HepG2 (cell line): ENCODE data around the gene MCEE. TPM values are rescaled to one million over a fixed set of nuclear protein-coding genes. Genes with fewer than 3 reads are reported as not detected.

Experiments
- ARNT ChIP-seq: fragments of 450-650 bp; IDR thresholded peaks from 2 replicates; pipeline ENCODE4 v1.6.1; 2017
- ASH2L ChIP-seq: fragments of 300-600, 200-600 bp; sonication (generic); IDR thresholded peaks from 2 replicates; pipeline ENCODE4 v1.7.0; 2017; ENCODE audit warnings: low read depth, mild to moderate bottlenecking, moderate library complexity, mixed read lengths, low read length; ENCODE audit not compliant: insufficient read length
- SIX4 ChIP-seq: sonication (generic); formaldehyde crosslinking; IDR thresholded peaks from 2 replicates; pipeline ENCODE4 v1.4.0; 2020; ENCODE audit warnings: missing genetic modification reagents
- SMYD3 ChIP-seq: sonication (generic); formaldehyde crosslinking; IDR thresholded peaks from 2 replicates; pipeline ENCODE4 v1.8.1; 2023; ENCODE audit warnings: mild to moderate bottlenecking, missing genetic modification reagents
- STAG1 ChIP-seq: sonication (generic); formaldehyde crosslinking; IDR thresholded peaks from 2 replicates; pipeline ENCODE4 v1.4.0; 2020; ENCODE audit warnings: missing genetic modification reagents
- U2AF2 ChIP-seq: fragments of 200-400 bp; formaldehyde crosslinking; IDR thresholded peaks from 2 replicates; pipeline ENCODE4 v1.6.1; 2017; ENCODE audit warnings: low read depth, mild to moderate bottlenecking, low read length
- ZMAT3 ChIP-seq: sonication (generic); formaldehyde crosslinking; conservative IDR thresholded peaks from 2 replicates; pipeline ENCODE4 v1.7.0; 2021; ENCODE audit warnings: missing genetic modification reagents
- ZNF451 ChIP-seq: sonication (generic); formaldehyde crosslinking; IDR thresholded peaks from 2 replicates; pipeline ENCODE4 v1.5.0; 2020; ENCODE audit warnings: mild to moderate bottlenecking, missing genetic modification reagents
- ZNF546 ChIP-seq: sonication (generic); formaldehyde crosslinking; conservative IDR thresholded peaks from 2 replicates; pipeline ENCODE4 v1.8.1; 2023; ENCODE audit warnings: mild to moderate bottlenecking, missing genetic modification reagents
- ZNF552 ChIP-seq: sonication (generic); formaldehyde crosslinking; IDR thresholded peaks from 2 replicates; pipeline ENCODE4 v1.9.0; 2022; ENCODE audit warnings: missing genetic modification reagents, mild to moderate bottlenecking, borderline replicate concordance
- ZSCAN29 ChIP-seq: sonication (generic); formaldehyde crosslinking; conservative IDR thresholded peaks from 2 replicates; pipeline ENCODE4 v1.4.0; 2020; ENCODE audit warnings: mild to moderate bottlenecking, missing genetic modification reagents
- polyA plus RNA-seq, 8 experiments: library from polyadenylated mRNA; depleted of rRNA in 3 of 8; stranded (reverse) in 7 of 8; unstranded in 1 of 8; fragments of >200 nt; fragmentation: Illumina TruSeq in 4 of 8; extraction: Trizol in 4 of 8; gene quantifications; 2 replicates each; pipeline versions ENCODE4 v1.2.1 to v1.2.3, GENCODE V29; 2011 to 2016; ENCODE audit warnings: low read depth in 4 of 8, missing spikeins in 1 of 8, mixed read lengths in 1 of 8; ENCODE audit not compliant: insufficient read depth in 1 of 8
- total RNA-seq, 5 experiments: library from RNA; depleted of rRNA; stranded (reverse); fragments of >200 nt; fragmentation: Illumina TruSeq; extraction: Trizol; gene quantifications; 2 replicates each; pipeline ENCODE4 v1.2.3, GENCODE V29; 2016; ENCODE audit warnings: low read depth in 1 of 5
- TF ChIP-seq, protein P1 (sequence below): sonication (generic); formaldehyde crosslinking; IDR thresholded peaks from 2 replicates; pipeline ENCODE4 v1.4.0; 2020; ENCODE audit warnings: missing genetic modification reagents
- TF ChIP-seq, protein P2 (sequence below): sonication (generic); formaldehyde crosslinking; IDR thresholded peaks from 2 replicates; pipeline ENCODE4 v1.4.0; 2020; ENCODE audit warnings: low read depth, missing genetic modification reagents
- TF ChIP-seq, protein P3 (sequence below): sonication (generic); formaldehyde crosslinking; IDR thresholded peaks from 2 replicates; pipeline ENCODE4 v1.5.0; 2020; ENCODE audit warnings: mild to moderate bottlenecking, missing genetic modification reagents, borderline replicate concordance
- TF ChIP-seq, protein P4 (sequence below): sonication (generic); formaldehyde crosslinking; IDR thresholded peaks from 2 replicates; pipeline ENCODE4 v1.5.0; 2020; ENCODE audit warnings: missing genetic modification reagents, mild to moderate bottlenecking, borderline replicate concordance
- TF ChIP-seq, protein P5 (sequence below): sonication (generic); formaldehyde crosslinking; IDR thresholded peaks from 2 replicates; pipeline ENCODE4 v1.4.0; 2020; ENCODE audit warnings: mild to moderate bottlenecking, missing genetic modification reagents

The MCEE gene
- total and polyA plus RNA-seq, 2 of the 13 experiments (the other 11 are each of a cell fraction or from before 2014, with no cell fraction given): 32.0 to 66.9 TPM

DNA sequence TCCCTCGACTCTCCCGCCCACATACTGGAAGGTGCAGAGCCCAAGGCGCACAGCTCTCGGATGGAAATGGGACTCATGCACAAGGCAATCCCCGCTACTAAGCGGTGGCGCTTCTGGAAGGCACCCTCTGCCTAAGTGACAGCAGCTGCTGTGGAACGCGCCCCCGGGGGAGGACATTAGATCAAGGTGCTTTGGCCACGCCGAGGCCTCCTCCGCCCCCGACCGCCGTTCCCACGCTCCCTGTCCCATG, 202 bp downstream of the MCEE start (continued):
- TF ChIP-seq ASH2L (peak; percentile 95), STAG1 (CRISPR knock-in tag) (0 out of 2 replicates have a peak, but pooled peaks have one; percentile 2), ZNF552 (CRISPR knock-in tag) (no peak), ZNF451 (CRISPR knock-in tag) (0 out of 2 replicates have a peak, but pooled peaks have one; percentile 27), ZSCAN29 (CRISPR knock-in tag) (no peak), SMYD3 (CRISPR knock-in tag) (no peak; the same call in 1 of the 2 replicates), SIX4 (CRISPR knock-in tag) (no peak), ZMAT3 (CRISPR knock-in tag) (no peak), ARNT (no peak), ZNF546 (CRISPR knock-in tag) (no peak), U2AF2 (no peak)
- TF ChIP-seq, protein P1, sequence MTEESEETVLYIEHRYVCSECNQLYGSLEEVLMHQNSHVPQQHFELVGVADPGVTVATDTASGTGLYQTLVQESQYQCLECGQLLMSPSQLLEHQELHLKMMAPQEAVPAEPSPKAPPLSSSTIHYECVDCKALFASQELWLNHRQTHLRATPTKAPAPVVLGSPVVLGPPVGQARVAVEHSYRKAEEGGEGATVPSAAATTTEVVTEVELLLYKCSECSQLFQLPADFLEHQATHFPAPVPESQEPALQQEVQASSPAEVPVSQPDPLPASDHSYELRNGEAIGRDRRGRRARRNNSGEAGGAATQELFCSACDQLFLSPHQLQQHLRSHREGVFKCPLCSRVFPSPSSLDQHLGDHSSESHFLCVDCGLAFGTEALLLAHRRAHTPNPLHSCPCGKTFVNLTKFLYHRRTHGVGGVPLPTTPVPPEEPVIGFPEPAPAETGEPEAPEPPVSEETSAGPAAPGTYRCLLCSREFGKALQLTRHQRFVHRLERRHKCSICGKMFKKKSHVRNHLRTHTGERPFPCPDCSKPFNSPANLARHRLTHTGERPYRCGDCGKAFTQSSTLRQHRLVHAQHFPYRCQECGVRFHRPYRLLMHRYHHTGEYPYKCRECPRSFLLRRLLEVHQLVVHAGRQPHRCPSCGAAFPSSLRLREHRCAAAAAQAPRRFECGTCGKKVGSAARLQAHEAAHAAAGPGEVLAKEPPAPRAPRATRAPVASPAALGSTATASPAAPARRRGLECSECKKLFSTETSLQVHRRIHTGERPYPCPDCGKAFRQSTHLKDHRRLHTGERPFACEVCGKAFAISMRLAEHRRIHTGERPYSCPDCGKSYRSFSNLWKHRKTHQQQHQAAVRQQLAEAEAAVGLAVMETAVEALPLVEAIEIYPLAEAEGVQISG (CRISPR knock-in tag): no peak
- TF ChIP-seq, protein P2, sequence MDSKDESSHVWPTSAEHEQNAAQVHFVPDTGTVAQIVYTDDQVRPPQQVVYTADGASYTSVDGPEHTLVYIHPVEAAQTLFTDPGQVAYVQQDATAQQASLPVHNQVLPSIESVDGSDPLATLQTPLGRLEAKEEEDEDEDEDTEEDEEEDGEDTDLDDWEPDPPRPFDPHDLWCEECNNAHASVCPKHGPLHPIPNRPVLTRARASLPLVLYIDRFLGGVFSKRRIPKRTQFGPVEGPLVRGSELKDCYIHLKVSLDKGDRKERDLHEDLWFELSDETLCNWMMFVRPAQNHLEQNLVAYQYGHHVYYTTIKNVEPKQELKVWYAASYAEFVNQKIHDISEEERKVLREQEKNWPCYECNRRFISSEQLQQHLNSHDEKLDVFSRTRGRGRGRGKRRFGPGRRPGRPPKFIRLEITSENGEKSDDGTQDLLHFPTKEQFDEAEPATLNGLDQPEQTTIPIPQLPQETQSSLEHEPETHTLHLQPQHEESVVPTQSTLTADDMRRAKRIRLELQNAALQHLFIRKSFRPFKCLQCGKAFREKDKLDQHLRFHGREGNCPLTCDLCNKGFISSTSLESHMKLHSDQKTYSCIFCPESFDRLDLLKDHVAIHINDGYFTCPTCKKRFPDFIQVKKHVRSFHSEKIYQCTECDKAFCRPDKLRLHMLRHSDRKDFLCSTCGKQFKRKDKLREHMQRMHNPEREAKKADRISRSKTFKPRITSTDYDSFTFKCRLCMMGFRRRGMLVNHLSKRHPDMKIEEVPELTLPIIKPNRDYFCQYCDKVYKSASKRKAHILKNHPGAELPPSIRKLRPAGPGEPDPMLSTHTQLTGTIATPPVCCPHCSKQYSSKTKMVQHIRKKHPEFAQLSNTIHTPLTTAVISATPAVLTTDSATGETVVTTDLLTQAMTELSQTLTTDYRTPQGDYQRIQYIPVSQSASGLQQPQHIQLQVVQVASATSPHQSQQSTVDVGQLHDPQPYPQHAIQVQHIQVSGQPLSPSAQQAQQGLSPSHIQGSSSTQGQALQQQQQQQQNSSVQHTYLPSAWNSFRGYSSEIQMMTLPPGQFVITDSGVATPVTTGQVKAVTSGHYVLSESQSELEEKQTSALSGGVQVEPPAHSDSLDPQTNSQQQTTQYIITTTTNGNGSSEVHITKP (CRISPR knock-in tag): no peak
- TF ChIP-seq, protein P3, sequence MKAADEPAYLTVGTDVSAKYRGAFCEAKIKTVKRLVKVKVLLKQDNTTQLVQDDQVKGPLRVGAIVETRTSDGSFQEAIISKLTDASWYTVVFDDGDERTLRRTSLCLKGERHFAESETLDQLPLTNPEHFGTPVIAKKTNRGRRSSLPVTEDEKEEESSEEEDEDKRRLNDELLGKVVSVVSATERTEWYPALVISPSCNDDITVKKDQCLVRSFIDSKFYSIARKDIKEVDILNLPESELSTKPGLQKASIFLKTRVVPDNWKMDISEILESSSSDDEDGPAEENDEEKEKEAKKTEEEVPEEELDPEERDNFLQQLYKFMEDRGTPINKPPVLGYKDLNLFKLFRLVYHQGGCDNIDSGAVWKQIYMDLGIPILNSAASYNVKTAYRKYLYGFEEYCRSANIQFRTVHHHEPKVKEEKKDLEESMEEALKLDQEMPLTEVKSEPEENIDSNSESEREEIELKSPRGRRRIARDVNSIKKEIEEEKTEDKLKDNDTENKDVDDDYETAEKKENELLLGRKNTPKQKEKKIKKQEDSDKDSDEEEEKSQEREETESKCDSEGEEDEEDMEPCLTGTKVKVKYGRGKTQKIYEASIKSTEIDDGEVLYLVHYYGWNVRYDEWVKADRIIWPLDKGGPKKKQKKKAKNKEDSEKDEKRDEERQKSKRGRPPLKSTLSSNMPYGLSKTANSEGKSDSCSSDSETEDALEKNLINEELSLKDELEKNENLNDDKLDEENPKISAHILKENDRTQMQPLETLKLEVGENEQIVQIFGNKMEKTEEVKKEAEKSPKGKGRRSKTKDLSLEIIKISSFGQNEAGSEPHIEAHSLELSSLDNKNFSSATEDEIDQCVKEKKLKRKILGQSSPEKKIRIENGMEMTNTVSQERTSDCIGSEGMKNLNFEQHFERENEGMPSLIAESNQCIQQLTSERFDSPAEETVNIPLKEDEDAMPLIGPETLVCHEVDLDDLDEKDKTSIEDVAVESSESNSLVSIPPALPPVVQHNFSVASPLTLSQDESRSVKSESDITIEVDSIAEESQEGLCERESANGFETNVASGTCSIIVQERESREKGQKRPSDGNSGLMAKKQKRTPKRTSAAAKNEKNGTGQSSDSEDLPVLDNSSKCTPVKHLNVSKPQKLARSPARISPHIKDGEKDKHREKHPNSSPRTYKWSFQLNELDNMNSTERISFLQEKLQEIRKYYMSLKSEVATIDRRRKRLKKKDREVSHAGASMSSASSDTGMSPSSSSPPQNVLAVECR (CRISPR knock-in tag): no peak; the same call in 1 of the 2 replicates
- TF ChIP-seq, protein P4, sequence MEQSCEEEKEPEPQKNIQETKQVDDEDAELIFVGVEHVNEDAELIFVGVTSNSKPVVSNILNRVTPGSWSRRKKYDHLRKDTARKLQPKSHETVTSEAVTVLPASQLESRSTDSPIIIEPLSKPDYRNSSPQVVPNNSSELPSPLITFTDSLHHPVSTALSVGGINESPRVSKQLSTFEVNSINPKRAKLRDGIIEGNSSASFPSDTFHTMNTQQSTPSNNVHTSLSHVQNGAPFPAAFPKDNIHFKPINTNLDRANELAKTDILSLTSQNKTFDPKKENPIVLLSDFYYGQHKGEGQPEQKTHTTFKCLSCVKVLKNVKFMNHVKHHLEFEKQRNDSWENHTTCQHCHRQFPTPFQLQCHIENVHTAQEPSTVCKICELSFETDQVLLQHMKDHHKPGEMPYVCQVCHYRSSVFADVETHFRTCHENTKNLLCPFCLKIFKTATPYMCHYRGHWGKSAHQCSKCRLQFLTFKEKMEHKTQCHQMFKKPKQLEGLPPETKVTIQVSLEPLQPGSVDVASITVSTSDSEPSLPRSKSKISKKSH (CRISPR knock-in tag): 0 out of 2 replicates have a peak, but pooled peaks have one; percentile 21
- TF ChIP-seq, protein P5, sequence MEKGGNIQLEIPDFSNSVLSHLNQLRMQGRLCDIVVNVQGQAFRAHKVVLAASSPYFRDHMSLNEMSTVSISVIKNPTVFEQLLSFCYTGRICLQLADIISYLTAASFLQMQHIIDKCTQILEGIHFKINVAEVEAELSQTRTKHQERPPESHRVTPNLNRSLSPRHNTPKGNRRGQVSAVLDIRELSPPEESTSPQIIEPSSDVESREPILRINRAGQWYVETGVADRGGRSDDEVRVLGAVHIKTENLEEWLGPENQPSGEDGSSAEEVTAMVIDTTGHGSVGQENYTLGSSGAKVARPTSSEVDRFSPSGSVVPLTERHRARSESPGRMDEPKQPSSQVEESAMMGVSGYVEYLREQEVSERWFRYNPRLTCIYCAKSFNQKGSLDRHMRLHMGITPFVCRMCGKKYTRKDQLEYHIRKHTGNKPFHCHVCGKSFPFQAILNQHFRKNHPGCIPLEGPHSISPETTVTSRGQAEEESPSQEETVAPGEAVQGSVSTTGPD (CRISPR knock-in tag): no peak
